Measurements from ENCODE around the gene IGSF3.
"Not testable (repeated sequence)": the region's sequence is repeated elsewhere in the genome, so short reads cannot be mapped to it uniquely, and the experiment has no call there.

DNA sequence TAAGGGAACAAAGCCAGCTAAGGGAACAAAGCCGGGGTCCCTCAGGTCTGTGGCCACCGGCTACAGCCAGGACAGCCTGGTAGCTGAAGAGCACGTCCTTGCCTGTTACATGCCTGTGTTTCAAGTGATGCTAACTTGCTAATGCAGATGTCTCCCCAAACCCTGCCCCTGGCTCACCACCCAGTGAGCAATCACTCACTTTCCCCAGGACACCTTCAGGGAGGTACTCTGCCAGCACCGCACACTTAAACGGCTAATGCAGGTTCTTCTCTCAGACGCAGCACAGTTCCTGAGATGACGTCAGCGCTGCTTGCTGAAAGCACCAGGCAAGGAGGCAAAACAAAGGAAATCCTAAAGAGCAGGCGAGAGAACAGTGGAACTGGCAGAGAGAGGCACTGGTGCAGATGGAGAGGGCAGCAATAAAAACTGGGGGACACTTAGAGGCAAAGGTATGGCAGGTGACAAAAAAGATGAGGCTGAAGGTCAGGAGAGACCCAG lies 20.8 kb downstream of the IGSF3 start:
- not testable (repeated sequence) for TF ChIP-seq ZNF565 (CRISPR knock-in tag; conservative IDR thresholded peaks at IDR 0.05; ENCODE audit: low read depth); BACH2 (CRISPR knock-in tag; IDR thresholded peaks at IDR 0.05; ENCODE audit: borderline replicate concordance); TOX (CRISPR knock-in tag; IDR thresholded peaks at IDR 0.05; ENCODE audit: borderline replicate concordance)

Data from SK-N-SH treated with all-trans-retinoic acid at 6 μM for 48 hours (cell line).